Testis (tissue), 2 donors: Measurements from ENCODE around the gene PTGER1.

Experiments
- CTCF ChIP-seq, 3 experiments: fragments of 450-650 bp in 2 of 3; fragments of 200-600 bp in 1 of 3; sonication (generic) in 1 of 3; IDR thresholded peaks; one replicate each; pipeline ENCODE4 v1.5.1; 2016 to 2019; ENCODE audit warnings: antibody characterized with exemption in 3 of 3, mild to moderate bottlenecking in 2 of 3, moderate library complexity in 1 of 3
- POLR2A ChIP-seq: fragments of 450-650 bp; IDR thresholded peaks from one replicate; pipeline ENCODE4 v1.6.1; 2017; ENCODE audit warnings: antibody characterized with exemption, mild to moderate bottlenecking, moderate library complexity

DNA sequence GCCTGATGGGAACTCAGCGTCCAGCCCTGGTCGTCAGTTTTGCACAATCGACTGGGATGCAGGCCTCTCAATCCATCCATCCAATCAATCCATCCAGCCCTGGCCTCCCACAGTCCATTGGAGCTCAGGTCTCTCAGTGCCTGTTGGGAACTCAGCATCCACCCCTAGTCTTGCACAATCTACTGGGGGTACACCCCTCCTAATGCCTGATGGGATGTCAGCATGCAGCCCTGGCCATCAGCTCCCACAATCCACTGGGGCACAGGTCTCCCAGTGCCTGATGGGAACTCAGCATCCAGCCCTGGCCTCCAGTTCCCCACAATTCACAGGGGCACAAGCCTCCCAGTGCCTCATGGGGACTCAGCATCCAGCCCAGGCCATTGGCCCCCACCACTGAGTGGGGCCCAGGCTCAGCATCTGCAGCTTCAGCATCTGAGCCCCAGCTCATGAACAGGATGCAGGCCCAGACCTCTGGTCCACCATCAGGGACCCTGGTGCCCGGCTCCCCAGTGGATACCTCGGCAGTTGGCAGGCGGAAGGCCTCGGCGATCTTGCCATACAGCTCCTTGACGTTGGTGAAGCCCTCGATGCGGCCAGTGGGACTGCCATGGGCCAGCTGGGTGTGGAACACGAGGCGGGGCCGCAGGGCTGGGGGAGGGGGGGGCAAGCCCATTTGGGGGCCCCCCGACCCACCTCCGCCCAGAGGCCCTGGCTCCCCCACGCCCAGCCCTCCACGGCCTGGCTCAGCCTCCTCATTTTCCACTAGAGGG, 7.2 kb upstream of the PTGER1 start:
- TF ChIP-seq CTCF (IDR thresholded peaks at IDR 0.05) (no peak), POLR2A (no peak)
